BLaER1 treated with 17β-estradiol and CSF1 and Interleukin-3, amounts not matched to agents 10 nM and 100 nM (cell line): ENCODE results near the gene TEK.
"Not testable (repeated sequence)": the region's sequence is repeated elsewhere in the genome, so short reads cannot be mapped to it uniquely, and the experiment has no call there.

ENCODE experiments used
- H3K27ac ChIP-seq, 11 experiments: shearing (Covaris generic); formaldehyde crosslinking; 2 replicates each; pipeline ENCODE4 v1.8.1; 2022
- H3K27me3 ChIP-seq, 11 experiments: shearing (Covaris generic); formaldehyde crosslinking; 2 replicates each; pipeline ENCODE4 v1.8.1; 2022
- H3K36me3 ChIP-seq, 11 experiments: shearing (Covaris generic); formaldehyde crosslinking; 2 replicates each; pipeline ENCODE4 v1.8.1; 2022
- H3K4me1 ChIP-seq, 10 experiments: shearing (Covaris generic); formaldehyde crosslinking; 2 replicates each; pipeline ENCODE4 v1.8.1; 2022
- H3K4me2 ChIP-seq, 11 experiments: shearing (Covaris generic); formaldehyde crosslinking; 2 replicates each; pipeline ENCODE4 v1.8.1; 2022
- H3K4me3 ChIP-seq, 10 experiments: shearing (Covaris generic); formaldehyde crosslinking; 2 replicates each; pipeline ENCODE4 v1.8.1; 2022
- H3K9ac ChIP-seq, 11 experiments: shearing (Covaris generic); formaldehyde crosslinking; 2 replicates each; pipeline ENCODE4 v1.8.1; 2022
- H3K9me3 ChIP-seq, 11 experiments: shearing (Covaris generic); formaldehyde crosslinking; replicated peaks in 1 of 11; 2 replicates each; pipeline ENCODE4 v1.8.1; 2022
- H4K20me1 ChIP-seq, 11 experiments: shearing (Covaris generic); formaldehyde crosslinking; 2 replicates each; pipeline ENCODE4 v1.8.1; 2022
- Cebpa-rat ChIP-seq, 11 experiments: shearing (Covaris generic); IDR thresholded peaks; 2 replicates each; pipeline ENCODE4 v1.8.1; 2022

TEK gene

GRCh38 chr9:27089706-27090105 lies 19.3 kb upstream of the TEK start:
- no peak overlapping the region for H3K9ac ChIP-seq
- no peaks in the 10 kb centered on the region for H3K4me1 ChIP-seq

GRCh38 chr9:27090231-27090630 lies 18.8 kb upstream of the TEK start:
- no peak overlapping the region for H3K27ac ChIP-seq
- H3K4me3 ChIP-seq, result no peak overlapping the region
- H3K36me3 ChIP-seq, result no peaks in the 10 kb centered on the region
- no peak for TF ChIP-seq Cebpa-rat (IDR thresholded peaks at IDR 0.05)
- H3K27me3 ChIP-seq, result no peaks in the 10 kb centered on the region
- H3K4me2 ChIP-seq, result no peak overlapping the region
- H3K9me3 ChIP-seq, result peaks cover 0 to 9% (median 0%) of the 10 kb centered on the region in 11 experiments; a peak in 3 of 22 replicates
- H3K9ac ChIP-seq, result no peak overlapping the region
- no peaks in the 10 kb centered on the region for H4K20me1 ChIP-seq
- H3K4me1 ChIP-seq, result no peaks in the 10 kb centered on the region

More at GRCh38 chr9:27089706-27090105, 19.3 kb upstream of the TEK start:
- H3K36me3 ChIP-seq, result no peaks in the 10 kb centered on the region
- no peak overlapping the region for H3K4me3 ChIP-seq
- no peaks in the 10 kb centered on the region for H4K20me1 ChIP-seq
- no peaks in the 10 kb centered on the region for H3K27me3 ChIP-seq
- H3K4me2 ChIP-seq, result no peak overlapping the region
- peaks cover 0 to 9% (median 0%) of the 10 kb centered on the region in 11 experiments; a peak in 3 of 22 replicates for H3K9me3 ChIP-seq
- no peak for TF ChIP-seq Cebpa-rat (IDR thresholded peaks at IDR 0.05)
- H3K27ac ChIP-seq, result no peak overlapping the region

- peaks cover 0 to 9% (median 0%) of the 10 kb centered on the region in 11 experiments; a peak in 3 of 22 replicates for H3K9me3 ChIP-seq
- no peak overlapping the region for H3K9ac ChIP-seq
- H3K36me3 ChIP-seq, result no peaks in the 10 kb centered on the region
- no peaks in the 10 kb centered on the region for H3K27me3 ChIP-seq
- H3K4me2 ChIP-seq, result no peak overlapping the region
- no peaks in the 10 kb centered on the region for H4K20me1 ChIP-seq
- H3K27ac ChIP-seq, result no peak overlapping the region
- H3K4me1 ChIP-seq, result no peaks in the 10 kb centered on the region
- no peak for TF ChIP-seq Cebpa-rat (IDR thresholded peaks at IDR 0.05)
- H3K4me3 ChIP-seq, result no peak overlapping the region
Observed at GRCh38 chr9:27090711-27091110, 18.3 kb upstream of the TEK start.

- not testable (repeated sequence) for H3K36me3 ChIP-seq, H3K9me3 ChIP-seq, H3K4me1 ChIP-seq, H3K4me2 ChIP-seq, H3K9ac ChIP-seq, H3K4me3 ChIP-seq, H3K27ac ChIP-seq, H3K27me3 ChIP-seq, H4K20me1 ChIP-seq
Observed at GRCh38 chr9:27092496-27092895, 16.5 kb upstream of the TEK start.

GRCh38 chr9:27093384-27094067 lies 15.5 kb upstream of the TEK start:
- not testable (repeated sequence) for H3K27me3 ChIP-seq, H3K36me3 ChIP-seq, H3K4me2 ChIP-seq, H3K4me3 ChIP-seq, H3K9ac ChIP-seq, H3K4me1 ChIP-seq, H4K20me1 ChIP-seq, H3K9me3 ChIP-seq, H3K27ac ChIP-seq

- peaks cover 0 to 9% (median 0%) of the 10 kb centered on the region in 11 experiments; a peak in 3 of 22 replicates for H3K9me3 ChIP-seq
- H3K9ac ChIP-seq, result no peak overlapping the region
- no peak overlapping the region for H3K4me2 ChIP-seq
- H3K27ac ChIP-seq, result no peak overlapping the region
- no peak for TF ChIP-seq Cebpa-rat (IDR thresholded peaks at IDR 0.05)
- H3K4me3 ChIP-seq, result no peak overlapping the region
- H3K27me3 ChIP-seq, result no peaks in the 10 kb centered on the region
- no peaks in the 10 kb centered on the region for H3K36me3 ChIP-seq
- no peaks in the 10 kb centered on the region for H4K20me1 ChIP-seq
- H3K4me1 ChIP-seq, result no peaks in the 10 kb centered on the region
Observed at GRCh38 chr9:27094640-27095298, 14.3 kb upstream of the TEK start.

GRCh38 chr9:27107241-27107640 lies 1.8 kb upstream of the TEK start:
- H3K4me3 ChIP-seq, result no peak overlapping the region
- H3K36me3 ChIP-seq, result no peaks in the 10 kb centered on the region
- no peak for TF ChIP-seq Cebpa-rat (IDR thresholded peaks at IDR 0.05)
- no peaks in the 10 kb centered on the region for H3K9me3 ChIP-seq
- no peaks in the 10 kb centered on the region for H3K27me3 ChIP-seq
- no peak overlapping the region for H3K9ac ChIP-seq
- no peaks in the 10 kb centered on the region for H3K4me1 ChIP-seq
- no peak overlapping the region for H3K27ac ChIP-seq
- no peaks in the 10 kb centered on the region for H4K20me1 ChIP-seq
- no peak overlapping the region for H3K4me2 ChIP-seq

GRCh38 chr9:27109621-27110020 lies 596 bp downstream of the TEK start:
- H3K36me3 ChIP-seq, result no peaks in the 10 kb centered on the region
- no peak overlapping the region for H3K4me3 ChIP-seq
- H3K4me2 ChIP-seq, result no peak overlapping the region
- no peak for TF ChIP-seq Cebpa-rat (IDR thresholded peaks at IDR 0.05)
- no peak overlapping the region for H3K27ac ChIP-seq
- H3K9me3 ChIP-seq, result no peaks in the 10 kb centered on the region
- H3K9ac ChIP-seq, result no peak overlapping the region
- H3K4me1 ChIP-seq, result no peaks in the 10 kb centered on the region
- H4K20me1 ChIP-seq, result no peaks in the 10 kb centered on the region
- H3K27me3 ChIP-seq, result no peaks in the 10 kb centered on the region

GRCh38 chr9:27110181-27110580 lies 1.2 kb downstream of the TEK start:
- Histone ChIP-seq H4K20me1 (no peaks in the 10 kb centered on the region), H3K27ac (no peak overlapping the region), H3K4me2 (no peak overlapping the region), H3K36me3 (no peaks in the 10 kb centered on the region), H3K27me3 (no peaks in the 10 kb centered on the region), H3K9me3 (no peaks in the 10 kb centered on the region), H3K4me3 (no peak overlapping the region), H3K4me1 (no peaks in the 10 kb centered on the region), H3K9ac (no peak overlapping the region)
- TF ChIP-seq Cebpa-rat (IDR thresholded peaks at IDR 0.05), result no peak

- TF ChIP-seq Cebpa-rat (IDR thresholded peaks at IDR 0.05), result no peak
- no peak overlapping the region for H3K4me3 ChIP-seq
- H3K4me1 ChIP-seq, result no peaks in the 10 kb centered on the region
- H3K9ac ChIP-seq, result no peak overlapping the region
- H3K36me3 ChIP-seq, result no peaks in the 10 kb centered on the region
- no peak overlapping the region for H3K4me2 ChIP-seq
- H3K27ac ChIP-seq, result no peak overlapping the region
- no peaks in the 10 kb centered on the region for H3K27me3 ChIP-seq
- H4K20me1 ChIP-seq, result no peaks in the 10 kb centered on the region
- H3K9me3 ChIP-seq, result no peaks in the 10 kb centered on the region
Observed at GRCh38 chr9:27112235-27112634, 3.2 kb downstream of the TEK start.
